Measurements from ENCODE around the gene DOK3. TPM values are rescaled to one million over a fixed set of nuclear protein-coding genes. Genes with fewer than 3 reads are reported as not detected.
A peak's percentile ranks its signal among the peaks of the same experiment; 100 is the strongest.
"Not testable (repeated sequence)": the region's sequence is repeated elsewhere in the genome, so short reads cannot be mapped to it uniquely, and the experiment has no call there.

The DOK3 gene
- total RNA-seq, 1 experiment from 2014 or later = 1.2 TPM

DNA sequence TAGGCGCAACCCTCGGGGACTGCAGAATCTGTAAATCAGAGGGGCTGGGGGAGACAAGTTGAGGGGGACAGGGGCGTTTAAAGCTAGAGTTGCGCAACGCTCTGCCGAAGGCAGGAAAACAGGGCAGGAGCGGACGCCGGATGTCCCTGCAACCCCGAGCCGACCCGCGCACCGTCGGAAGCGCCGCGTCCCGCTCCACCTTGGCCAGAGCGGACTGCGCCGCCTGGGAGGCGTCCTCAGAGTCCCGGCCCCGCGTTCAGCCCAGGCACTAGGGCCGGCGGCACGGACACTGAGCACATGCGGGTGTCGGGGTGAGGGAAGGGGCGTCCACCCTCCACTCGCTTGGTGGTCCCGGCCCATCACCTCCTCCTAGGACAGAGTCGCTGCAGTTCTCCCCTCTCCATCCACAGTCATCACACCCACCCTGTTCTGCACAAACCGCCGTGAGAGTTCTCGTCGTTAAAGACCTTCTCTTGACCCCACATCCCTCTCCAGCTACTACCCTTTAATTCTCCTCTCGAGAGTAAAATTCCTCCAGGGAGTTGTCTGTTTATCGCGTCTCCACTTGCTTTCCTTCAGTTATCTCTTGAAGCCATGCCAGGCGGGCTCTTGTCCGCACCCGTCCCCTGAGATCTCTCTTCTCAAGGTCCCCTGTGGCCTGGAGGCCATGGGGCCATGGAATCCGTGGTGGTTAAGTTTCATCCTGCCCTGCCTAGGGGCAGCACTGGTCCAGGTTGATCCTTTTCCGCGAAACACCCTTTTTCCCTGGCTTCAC is 11.4 kb downstream of the DOK3 start:
- DNase-seq (ENCODE audit: extremely low read depth, low read depth) = no peak

GRCh38 chr5:177497292-177498012 is 12.2 kb downstream of the DOK3 start, which contains the start of gene PDLIM7:
Gene PDLIM7 (minus strand): TSS chr5:177497604. CDS start chr5:177496512, 1,092 bp downstream.
- DNase-seq (ENCODE audit: extremely low read depth, low read depth) = peak; percentile 95

DNA sequence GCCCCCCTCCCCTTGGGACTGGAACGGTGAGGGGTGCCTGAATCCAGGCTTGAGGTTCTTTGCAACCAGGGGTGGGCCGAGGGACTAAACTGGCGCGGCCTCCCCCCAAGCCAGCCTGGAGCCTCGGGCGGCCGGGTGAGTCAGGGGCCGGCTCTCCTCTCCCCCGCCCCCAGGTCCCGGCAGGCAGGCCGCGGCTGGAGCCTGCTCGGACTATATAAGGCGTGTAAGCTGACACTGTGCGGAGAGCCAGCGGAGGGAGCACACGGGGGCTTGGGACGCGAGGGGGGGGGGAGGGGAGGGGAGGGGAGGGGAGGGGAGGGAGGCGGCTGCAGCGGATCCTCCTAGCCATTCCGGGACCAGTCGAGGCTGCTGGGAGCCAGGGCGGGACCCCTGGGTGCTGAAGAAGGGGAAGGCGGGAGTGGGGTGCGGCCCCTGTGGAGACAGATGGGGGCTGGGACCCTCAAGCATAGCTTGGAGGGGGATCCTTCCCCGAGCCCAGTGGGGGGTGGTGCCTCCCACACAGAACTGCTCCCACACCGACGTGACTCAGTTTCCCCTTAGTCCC is 12.8 kb downstream of the DOK3 start:
- no peak for DNase-seq (ENCODE audit: extremely low read depth, low read depth)

DNA sequence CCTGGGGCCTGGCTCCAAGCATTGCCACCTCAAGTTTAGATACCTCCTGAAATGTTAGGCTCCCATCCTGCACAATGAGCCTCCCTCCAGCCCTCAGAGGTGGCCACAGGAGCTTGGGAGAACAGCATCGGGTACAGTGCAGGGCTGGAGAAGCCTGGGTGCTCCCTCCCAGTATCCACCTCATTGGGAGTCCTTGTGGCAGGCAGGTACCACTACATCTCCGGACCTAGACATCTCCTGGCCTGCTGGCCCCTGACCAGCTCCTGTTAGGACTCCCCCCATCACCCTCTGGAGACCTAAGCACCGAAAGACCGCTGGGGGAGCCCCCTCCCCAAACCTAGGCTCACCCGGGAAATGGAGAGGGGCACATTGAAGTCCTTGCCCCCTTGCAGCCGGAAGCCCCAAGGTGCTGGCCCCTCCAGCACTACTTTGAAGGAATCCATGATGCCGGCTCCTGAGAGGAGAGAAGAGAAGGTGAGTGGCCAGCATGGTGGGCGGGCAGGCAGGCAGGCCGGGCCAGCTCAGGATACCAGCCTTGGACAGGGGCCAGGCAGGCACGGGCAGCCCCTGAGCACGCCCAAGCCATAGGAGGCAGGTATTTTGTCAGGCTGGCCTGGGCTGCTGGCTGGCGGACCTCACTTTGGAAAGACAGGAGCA is 13.4 kb downstream of the DOK3 start:
- DNase-seq (ENCODE audit: extremely low read depth, low read depth) = no peak

- DNase-seq (ENCODE audit: extremely low read depth, low read depth) = no peak
Observed at GRCh38 chr5:177495243-177496060, 14.2 kb downstream of the DOK3 start.

GRCh38 chr5:177494346-177495195 is 15.1 kb downstream of the DOK3 start:
- no peak for DNase-seq (ENCODE audit: extremely low read depth, low read depth)

GRCh38 chr5:177493795-177494345 is 15.8 kb downstream of the DOK3 start:
- DNase-seq (ENCODE audit: extremely low read depth, low read depth) = no peak

GRCh38 chr5:177492841-177493240 is 16.8 kb downstream of the DOK3 start:
- no peak for DNase-seq (ENCODE audit: extremely low read depth, low read depth)

- no peak for DNase-seq (ENCODE audit: extremely low read depth, low read depth)
Observed at GRCh38 chr5:177491983-177492746, 17.5 kb downstream of the DOK3 start.

DNA sequence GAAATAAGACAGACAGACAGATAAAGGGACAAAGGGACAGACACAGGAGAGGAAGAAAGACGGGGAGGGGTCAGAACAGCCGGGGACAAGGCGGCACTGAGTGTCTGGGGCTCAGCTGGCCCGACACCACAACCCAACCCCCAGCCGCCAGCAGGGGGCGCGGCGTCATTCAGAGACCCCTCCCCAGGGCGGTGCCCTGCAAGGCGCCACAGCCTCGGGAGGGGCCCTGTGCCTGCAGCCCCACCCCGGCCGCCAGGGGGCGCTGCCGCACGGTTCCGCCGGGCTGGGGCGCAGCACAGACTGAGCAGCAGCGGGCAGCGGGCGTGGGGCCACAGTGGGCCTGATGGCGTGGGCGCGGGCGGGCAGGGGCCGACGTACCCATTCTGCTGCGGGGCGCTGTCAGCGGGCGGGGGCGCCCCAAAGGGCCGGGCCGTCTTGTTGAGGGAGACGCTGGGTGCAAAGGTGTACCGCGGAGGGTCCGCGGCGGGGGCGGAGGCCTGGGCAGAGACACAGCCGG is 18.1 kb downstream of the DOK3 start:
- DNase-seq (ENCODE audit: extremely low read depth, low read depth) = peak; percentile 72

GRCh38 chr5:177490992-177491391 is 18.6 kb downstream of the DOK3 start:
- DNase-seq (ENCODE audit: extremely low read depth, low read depth) = no peak

DNA sequence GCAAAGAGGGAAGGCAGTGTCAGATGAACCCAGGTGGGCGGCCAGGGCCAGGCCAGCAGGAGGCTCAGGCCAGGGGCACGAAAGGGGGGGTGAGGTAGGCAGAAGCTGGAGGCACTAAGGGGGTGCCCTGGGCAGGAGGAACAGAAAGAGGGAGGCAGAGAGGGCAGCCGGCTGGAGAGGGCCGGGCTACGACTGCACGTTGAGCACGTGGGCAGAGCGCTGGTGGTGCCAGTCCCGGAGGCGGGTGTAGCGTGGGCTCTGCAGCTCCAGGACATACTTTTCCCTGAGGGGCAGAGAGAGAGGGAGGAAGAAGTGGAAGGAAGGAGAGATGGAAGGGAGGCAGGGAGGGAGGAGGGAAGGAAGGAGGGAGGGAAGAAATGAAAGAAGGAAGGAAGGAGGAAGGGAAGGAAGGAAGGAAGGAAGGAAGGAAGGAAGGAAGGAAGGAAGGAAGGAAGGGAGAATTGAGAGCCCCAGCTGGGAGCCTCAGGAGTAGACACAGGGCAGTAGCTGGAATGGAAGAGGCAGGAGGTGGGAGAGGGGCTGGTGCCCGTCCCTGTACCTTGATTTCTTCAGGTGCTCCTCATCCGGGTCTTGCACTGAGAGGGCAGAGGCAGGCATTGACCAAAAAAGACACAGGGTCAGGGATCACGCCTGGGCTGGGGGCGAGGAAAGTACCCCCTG is 19.2 kb downstream of the DOK3 start:
- no peak for DNase-seq (ENCODE audit: extremely low read depth, low read depth)

- DNase-seq (ENCODE audit: extremely low read depth, low read depth) = no peak
Observed at GRCh38 chr5:177489119-177489716, 20.4 kb downstream of the DOK3 start.

DNA sequence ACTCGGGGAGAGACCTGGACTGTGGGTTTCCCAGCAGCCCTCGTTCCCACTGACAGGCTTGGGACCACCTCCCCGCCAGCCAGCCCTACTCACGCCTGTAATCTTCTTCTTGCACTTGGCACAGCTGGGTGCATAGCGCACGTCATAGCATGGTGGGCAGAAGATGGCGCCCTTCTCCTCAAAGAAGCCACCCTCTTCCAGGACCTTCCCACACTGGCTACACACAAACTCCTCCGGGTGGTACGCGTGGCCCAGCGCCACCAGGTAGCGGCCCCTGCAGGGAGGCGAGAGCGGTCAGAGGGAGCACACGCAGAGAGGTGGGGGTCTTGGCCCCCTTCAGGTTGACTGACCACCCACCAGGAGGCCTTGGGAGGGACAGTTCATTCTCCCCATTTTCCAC is 21.7 kb downstream of the DOK3 start:
- no peak for DNase-seq (ENCODE audit: extremely low read depth, low read depth)

DNA sequence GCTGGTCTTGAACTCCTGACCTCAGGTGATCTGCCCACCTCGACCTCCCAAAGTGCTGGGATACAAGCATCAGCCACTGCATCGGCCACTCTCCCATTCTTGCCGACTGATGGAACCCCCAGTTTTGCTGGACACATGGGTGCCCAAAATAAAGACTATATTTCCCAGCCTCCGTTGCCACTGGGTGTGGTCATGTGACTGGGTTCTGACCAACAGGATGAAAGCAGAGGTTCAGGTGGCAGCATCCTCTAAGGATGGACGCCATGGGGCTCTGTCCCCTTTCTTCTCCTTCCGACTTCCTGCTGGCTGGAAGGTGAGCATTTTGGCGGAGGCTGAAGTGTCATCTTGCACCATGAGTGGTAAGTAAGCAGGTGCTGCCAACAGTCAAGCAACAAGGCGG is 22.5 kb downstream of the DOK3 start:
- no peak for DNase-seq (ENCODE audit: extremely low read depth, low read depth)

GRCh38 chr5:177486256-177486655 is 23.4 kb downstream of the DOK3 start:
- no peak for DNase-seq (ENCODE audit: extremely low read depth, low read depth)

- DNase-seq (ENCODE audit: extremely low read depth, low read depth) = not testable (repeated sequence)
Observed at GRCh38 chr5:177485753-177486152, 23.9 kb downstream of the DOK3 start.

All from NCI-H460 (cell line).